Medulla oblongata (tissue), 1 donor: ENCODE measurements around the gene CCDC117.
"Not testable (repeated sequence)": the region's sequence is repeated elsewhere in the genome, so short reads cannot be mapped to it uniquely, and the experiment has no call there.

ENCODE experiments used
- DNase-seq: peaks from one replicate; pipeline ENCODE4 v3.0.0-alpha.2; 2015; ENCODE audit errors: extremely low spot score

The CCDC117 gene, protein sequence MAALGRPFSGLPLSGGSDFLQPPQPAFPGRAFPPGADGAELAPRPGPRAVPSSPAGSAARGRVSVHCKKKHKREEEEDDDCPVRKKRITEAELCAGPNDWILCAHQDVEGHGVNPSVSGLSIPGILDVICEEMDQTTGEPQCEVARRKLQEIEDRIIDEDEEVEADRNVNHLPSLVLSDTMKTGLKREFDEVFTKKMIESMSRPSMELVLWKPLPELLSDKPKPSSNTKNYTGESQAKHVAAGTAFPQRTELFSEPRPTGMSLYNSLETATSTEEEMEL

DNA sequence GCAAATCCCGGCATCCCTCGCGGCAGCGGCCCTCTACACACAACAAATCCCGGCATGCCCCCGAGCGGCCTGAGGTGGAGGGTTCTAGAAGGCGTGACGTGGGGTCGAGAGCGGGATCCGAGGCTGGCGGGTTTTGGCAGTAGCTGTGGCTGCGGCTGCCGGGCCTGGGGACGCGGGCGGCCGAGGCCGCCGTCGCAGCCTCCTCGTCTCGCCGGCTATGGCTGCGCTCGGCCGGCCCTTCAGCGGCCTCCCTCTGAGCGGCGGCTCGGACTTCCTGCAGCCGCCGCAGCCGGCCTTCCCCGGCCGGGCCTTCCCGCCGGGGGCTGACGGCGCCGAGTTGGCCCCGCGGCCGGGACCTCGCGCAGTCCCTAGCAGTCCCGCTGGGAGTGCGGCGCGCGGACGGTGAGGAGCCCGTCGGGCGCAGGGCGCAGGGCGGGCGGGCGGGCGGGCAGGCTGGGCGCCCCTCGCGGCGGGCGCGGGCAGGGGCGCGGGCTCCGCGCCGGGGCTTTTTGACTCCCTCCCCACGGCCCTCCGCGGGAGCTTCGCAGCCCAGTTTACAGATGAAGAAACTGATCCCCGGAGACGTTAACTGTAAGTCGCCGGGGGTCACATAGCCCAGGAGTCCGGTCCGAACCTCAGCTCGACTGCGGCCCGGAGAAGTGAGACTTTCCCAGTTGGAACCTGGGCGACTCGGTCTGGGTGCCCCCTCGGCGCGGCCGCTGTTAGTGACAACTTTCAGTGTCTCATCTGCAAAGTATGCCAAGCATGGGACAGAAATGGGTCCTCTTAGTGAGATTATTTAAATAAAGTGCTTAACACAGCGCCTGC is at the start of gene CCDC117:
CCDC117 (plus strand) TSS at position 63 of the 828 bp plus-strand sequence; CDS start at position 218, 155 bp downstream.
- DNase-seq: peak; percentile 98

DNA sequence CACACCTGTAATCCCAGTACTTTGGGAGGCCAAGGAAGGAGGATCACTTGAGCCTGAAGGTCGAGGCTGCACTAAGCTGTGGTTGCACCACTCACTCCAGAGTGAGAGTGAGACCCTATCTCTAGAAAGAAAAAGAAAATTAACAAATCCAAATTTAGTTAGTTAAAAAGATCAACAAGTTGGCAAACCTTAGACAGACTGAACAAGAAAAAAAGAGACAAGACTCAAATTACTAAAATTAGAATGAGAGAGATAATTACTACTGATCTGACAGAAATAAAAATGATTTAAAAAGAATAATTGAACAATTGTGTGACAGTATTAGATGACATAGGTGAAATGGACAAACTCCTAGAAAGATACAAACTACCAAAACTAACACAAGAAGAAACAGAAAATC is 44.5 kb upstream of the CCDC117 start:
- no peak for DNase-seq

DNA sequence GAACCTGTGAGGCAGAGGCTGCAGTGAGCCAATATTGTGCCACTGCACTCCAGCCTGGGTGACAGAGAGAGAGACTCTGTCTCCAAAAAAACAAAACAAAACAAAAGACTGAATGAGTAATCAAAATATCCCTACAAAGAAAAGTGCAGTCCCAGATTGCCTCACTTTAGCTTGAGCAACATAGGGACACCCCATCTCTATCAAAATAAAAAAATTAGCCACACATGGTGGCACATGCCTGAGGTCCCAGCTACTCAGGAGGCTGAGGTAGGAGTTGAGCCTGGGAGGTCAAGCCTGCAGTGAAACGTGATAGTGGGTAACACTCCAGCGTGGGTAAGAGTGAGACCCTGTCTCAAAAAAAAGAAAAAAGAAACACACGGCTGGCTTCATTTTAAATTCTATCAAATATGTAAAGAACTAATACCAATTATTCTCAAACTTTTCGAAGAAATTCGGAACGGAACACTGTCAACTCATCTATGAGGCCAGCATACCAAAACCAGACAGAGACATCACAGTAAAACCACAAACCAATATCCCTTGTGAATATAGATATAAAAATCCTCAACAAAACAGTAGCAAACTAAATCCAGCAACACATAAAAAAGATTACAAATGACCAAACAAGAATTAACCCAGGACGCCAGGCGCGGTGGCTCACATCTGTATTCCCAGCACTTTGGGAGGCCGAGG is 43.7 kb upstream of the CCDC117 start:
- DNase-seq: no peak

DNA sequence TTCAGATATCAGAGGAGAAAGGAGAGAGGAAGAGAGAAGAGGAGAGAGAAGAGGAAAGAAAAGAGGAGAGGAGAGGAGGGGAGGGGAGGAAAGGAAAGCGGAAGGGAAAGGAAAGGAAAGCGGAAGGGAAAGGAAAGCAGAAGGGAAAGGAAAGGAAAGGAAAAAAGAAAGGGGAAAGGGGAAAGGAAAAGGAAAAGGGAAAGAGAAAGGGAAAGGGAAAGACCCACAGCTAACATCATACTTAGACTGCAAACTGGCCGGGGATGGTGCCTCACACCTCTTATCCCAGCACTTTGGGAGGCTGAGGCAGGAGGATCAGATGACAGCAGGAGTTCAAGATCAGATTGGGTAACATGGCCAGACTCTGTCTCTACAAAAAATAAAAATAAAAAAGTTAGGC is 42.3 kb upstream of the CCDC117 start:
- DNase-seq: no peak

DNA sequence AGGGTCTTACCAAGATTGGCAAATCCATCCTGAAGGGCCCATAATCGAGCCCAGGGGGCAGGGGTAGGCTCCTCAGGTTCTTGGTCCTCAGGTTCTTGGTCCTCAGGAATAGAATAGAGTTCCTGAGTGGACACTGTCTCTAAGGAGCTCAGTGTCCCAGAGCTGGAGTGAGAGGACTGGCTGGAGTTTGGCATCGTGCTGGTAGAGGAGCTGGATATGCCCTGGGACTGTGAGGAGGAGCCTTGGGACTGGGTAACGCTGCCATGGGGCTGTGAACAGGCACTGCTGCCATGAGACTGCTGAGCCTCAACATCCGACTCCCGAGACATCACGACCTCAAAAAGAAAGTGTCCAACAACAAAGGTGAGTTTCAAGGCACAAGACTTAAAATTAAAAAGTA is 38.1 kb upstream of the CCDC117 start:
- no peak for DNase-seq

- no peak for DNase-seq
Observed at GRCh38 chr22:28736301-28737155, 36.0 kb upstream of the CCDC117 start.

DNA sequence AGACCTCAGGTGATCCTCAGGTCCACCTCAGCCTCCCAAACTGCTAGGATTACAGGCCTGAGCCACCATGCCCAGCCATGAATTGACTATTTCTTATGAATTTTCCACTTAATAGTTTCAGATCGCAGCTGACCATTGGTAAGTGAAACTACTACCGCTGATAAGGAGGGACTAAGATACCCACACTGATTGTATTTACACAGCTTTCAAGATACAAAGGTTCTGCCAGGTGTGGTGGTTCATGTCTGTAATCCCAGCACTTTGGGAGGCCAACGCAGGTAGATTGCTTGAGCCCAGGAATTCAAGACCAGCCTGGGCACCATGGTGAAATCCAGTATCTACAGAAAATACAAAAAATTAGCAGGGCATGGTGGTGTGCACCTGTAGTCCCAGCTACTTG is 34.8 kb upstream of the CCDC117 start:
- no peak for DNase-seq

DNA sequence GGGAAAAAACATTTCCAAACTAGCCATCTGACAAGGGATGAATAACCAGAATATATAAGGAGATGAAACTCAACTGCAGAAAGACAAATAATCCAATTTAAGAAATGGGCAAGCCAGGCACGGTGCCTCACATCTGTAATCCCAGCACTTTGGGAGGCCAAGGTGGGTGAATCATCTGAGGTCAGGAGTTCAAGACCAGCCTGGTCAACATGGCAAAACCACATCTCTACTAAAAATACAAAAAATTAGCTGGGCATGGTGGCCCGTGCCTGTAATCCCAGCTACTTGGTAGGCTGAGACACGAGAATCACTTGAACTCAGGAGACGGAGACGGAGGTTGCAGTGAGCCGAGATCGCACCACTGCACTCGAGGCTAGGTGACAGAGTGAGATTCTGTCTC is 33.6 kb upstream of the CCDC117 start:
- not testable (repeated sequence) for DNase-seq

GRCh38 chr22:28741200-28741784 is 31.2 kb upstream of the CCDC117 start:
- no peak for DNase-seq

- DNase-seq: peak; percentile 99
Observed at GRCh38 chr22:28741785-28742561, 30.5 kb upstream of the CCDC117 start, which contains the start of the genes CHEK2 and HSCB. Gene CHEK2, minus strand, starts transcription at chr22:28741820. Its CDS starts 7,099 bp downstream, at chr22:28734721. Gene HSCB, plus strand, starts transcription at chr22:28742039. Its CDS starts 57 bp downstream, at chr22:28742096.

DNA sequence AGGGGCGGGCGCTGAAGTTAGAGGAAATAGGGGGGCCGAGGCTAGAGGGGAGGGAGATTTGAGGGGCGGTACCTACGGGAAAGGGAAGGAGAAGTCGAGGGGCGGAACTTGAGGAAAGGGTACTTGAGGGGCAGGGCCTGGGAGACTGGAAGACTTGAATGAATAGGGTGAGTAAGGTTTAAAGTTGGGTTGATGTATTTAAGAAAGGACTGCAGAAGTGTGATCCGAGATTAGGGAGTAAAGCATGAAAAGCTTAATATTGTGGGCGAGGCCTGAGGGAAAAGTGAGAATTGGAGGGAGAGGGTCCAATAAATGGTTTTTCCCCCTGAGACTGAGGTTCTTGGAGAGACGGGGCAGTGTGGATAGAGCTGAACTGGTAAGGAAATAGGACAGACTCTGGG is 29.9 kb upstream of the CCDC117 start:
- no peak for DNase-seq

GRCh38 chr22:28743852-28744251 is 28.6 kb upstream of the CCDC117 start:
- DNase-seq: no peak

DNA sequence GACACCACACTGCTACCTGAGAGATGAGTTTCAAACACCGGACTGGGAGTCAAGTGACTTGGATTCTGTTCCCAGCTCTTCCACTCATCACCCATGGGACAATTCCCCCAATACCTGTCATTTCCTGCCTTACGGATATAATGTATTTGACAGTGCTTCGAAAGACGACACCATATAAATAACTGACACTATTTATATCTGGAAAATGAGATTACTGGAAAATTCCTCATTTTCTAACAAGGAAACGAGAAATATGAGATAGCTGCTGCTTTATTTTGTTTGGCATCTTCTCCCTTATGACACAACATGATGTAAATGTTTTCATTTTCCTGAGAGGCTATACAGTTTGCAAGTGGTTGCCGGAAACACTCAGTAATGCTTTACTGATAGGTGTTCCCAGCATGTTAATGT is 22.0 kb upstream of the CCDC117 start:
- DNase-seq: no peak

DNA sequence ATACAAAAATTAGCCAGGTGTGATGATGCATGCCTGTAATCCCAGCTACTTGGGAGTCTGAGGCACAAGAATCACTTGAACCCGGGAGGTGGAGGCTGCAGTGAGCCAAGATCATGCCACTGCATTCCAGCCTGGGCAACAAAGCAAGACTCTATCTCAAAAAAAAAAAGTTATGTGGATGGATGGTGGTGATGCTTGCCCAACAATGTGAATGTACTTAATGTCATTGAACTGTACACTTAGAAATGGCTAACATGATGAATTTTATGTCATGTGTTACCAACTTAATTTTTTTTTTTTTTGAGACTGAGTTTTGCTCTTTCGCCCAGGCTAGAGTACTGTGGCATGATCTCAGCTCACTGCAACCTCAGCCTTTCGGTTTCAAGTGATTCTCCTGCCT is 18.0 kb upstream of the CCDC117 start:
- DNase-seq: not testable (repeated sequence)

GRCh38 chr22:28759861-28760560 is 12.5 kb upstream of the CCDC117 start:
- DNase-seq: peak; percentile 20

- no peak for DNase-seq
Observed at GRCh38 chr22:28761449-28761755, 11.1 kb upstream of the CCDC117 start.

- DNase-seq: not testable (repeated sequence)
Observed at GRCh38 chr22:28762000-28762399, 10.5 kb upstream of the CCDC117 start.

- no peak for DNase-seq
Observed at GRCh38 chr22:28766628-28767027, 5.9 kb upstream of the CCDC117 start.

DNA sequence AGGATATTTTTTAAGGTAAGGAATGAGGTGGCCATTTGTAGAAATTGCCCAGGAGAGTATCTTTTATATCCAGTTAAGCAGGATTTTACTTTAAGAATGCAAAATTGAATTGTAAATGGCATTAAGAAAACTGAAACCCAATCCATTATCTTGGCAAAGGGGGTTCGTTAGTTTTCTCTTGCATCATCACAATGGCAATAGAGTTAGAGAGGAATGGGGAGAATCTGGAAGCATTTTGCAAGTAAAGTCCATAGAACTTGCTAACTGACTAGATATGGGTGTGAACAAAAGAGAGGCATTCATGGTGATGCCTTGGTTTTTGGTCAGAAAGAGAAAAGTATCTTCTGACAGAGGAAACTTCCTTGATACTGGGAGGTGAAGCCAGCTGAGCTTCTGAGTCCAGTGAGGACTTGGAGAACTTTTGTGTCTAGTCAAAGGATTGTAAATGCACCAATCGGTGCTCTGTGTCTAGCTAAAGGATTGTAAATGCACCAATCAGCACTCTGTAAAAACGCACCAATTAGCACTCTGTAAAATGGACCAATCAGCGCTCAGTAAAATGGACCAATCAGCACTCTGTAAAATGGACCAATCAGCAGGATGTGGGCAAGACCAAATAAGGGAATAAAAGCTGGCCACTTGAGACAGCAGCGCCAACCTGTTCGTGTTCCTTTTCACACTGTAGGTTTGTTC is 3.6 kb upstream of the CCDC117 start:
- no peak for DNase-seq
